HT-29 (cell line): ENCODE results near the gene ANKS1A. TPM values are rescaled to one million over a fixed set of nuclear protein-coding genes. Genes with fewer than 3 reads are reported as not detected.
A peak's percentile ranks its signal among the peaks of the same experiment; 100 is the strongest.
"Not testable (repeated sequence)": the region's sequence is repeated elsewhere in the genome, so short reads cannot be mapped to it uniquely, and the experiment has no call there.

Experiments
- DNase-seq: peaks from one replicate; pipeline ENCODE4 v3.0.0-alpha.2; 2015; ENCODE audit warnings: low spot score
- small RNA-seq: library from RNA; depleted of rRNA; stranded (forward); fragments of <200 nt; gene quantifications from one replicate; pipeline ENCODE3, GENCODE V24; 2014
- total RNA-seq: library from RNA; depleted of rRNA; stranded (reverse); fragments of >200 nt; shearing (Covaris generic); gene quantifications from 2 replicates; pipeline ENCODE4 v1.2.3, GENCODE V29; 2014; rRNA removed

Gene ANKS1A
- total RNA-seq, 1 experiment from 2014 or later: 23.4 TPM

GRCh38 chr6:35096129-35096862, 207.2 kb downstream of the ANKS1A start:
- DNase-seq: peak; percentile 6

DNA sequence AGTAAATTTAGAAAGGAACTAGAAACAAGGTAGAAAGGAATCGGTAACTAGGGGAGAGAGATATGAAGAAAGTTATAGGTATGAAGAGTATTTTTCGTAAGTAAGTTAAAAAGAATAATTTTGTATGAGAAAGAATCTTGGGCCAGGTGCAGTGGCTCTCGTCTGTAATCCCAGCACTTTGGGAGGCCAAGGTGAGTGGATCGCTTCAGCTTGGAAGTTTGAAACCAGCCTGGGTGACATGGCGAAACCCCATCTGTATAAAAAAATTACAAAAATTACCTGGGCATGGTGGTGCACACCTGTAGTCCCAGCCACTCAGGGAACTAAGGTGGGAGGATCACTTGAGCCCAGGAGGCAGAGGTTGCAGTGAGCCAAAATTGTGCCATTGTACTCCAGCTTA, 210.1 kb downstream of the ANKS1A start:
- DNase-seq: no peak

- no peak for DNase-seq
Observed at GRCh38 chr6:35105078-35105477, 216.0 kb downstream of the ANKS1A start.

GRCh38 chr6:35106061-35106460, 217.0 kb downstream of the ANKS1A start:
- not testable (repeated sequence) for DNase-seq

- DNase-seq: not testable (repeated sequence)
Observed at GRCh38 chr6:35107208-35107607, 218.2 kb downstream of the ANKS1A start.

- DNase-seq: not testable (repeated sequence)
Observed at GRCh38 chr6:35107761-35108160, 218.7 kb downstream of the ANKS1A start.

- DNase-seq: no peak
Observed at GRCh38 chr6:35108309-35108885, 219.3 kb downstream of the ANKS1A start.

- DNase-seq: no peak
Observed at GRCh38 chr6:35120746-35121145, 231.7 kb downstream of the ANKS1A start.

DNA sequence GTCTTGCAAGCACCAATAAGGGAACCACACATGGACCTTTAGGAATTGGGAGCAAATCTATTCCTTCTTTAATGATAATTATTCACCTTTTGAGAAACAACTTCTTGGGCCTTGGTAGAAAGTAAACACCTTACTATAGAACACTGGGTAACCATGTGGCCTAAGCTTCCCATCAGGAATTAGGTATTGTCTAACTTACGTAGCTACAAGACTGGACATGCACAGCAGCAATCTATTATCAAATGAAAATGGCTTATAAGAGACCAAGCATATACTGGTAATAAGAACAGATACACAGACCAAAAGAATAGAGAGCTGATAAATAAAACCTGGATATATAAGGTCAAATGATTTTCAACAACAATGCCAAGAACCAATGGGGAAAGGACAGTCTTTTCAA, 235.3 kb downstream of the ANKS1A start:
- DNase-seq: no peak

DNA sequence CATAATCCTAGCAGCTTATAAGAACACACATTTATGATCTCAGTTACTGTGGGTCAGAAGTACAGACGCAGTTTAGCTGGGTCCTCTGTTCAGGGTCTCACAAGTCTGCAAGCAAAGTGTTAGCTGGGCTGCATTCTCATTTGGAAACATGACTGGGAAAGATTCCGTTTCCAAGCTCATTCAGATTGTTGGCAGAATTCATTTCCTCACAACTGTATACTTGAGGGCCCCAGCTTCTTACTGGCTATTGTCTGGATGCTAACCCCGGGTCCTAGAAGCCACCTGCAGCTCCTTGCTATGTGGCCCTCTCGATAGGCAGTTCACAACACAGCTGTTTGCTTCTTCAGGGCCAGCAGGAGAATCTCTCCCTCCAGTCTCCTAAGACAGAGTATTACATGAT, 239.0 kb downstream of the ANKS1A start:
- DNase-seq: no peak

DNA sequence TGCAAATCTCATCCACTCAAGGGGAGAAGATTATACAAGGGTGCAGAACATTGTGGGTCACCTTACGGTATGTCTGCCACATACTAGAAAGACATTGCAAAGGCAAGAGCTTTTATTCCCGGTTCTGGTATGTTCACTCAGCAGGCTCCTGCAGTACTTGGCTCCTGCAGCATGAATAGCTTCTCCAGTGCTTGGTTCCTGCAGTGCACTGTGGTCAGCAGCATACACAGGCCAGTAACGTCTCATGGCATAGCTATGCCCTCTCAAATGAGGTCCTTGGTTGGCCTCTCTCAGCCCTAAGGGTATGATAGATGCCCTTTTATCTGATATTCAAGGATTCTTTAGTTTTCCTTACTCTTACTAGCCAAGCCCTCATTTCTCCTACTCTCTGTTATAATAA, 239.4 kb downstream of the ANKS1A start:
- no peak for DNase-seq

- no peak for DNase-seq
Observed at GRCh38 chr6:35136185-35136584, 247.1 kb downstream of the ANKS1A start.

DNA sequence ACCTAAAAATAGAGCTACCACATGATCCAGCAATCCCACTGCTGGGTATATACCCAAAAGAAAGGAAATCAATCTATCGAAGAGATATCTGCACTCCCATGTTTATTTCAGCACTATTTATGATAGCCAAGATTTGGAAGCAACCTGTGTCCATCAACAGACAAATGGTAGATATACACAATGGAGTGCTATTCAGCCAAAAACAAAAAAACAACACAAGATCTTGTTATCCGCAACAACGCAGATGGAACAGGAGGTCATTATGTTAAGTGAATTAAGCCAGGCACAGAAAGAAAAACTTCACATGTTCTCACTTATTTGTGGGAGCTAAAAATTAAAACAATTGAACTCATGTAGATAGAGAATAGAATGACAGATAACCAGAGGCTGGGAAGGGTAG, 249.1 kb downstream of the ANKS1A start:
- DNase-seq: not testable (repeated sequence)

GRCh38 chr6:35139470-35139869, 250.4 kb downstream of the ANKS1A start:
- no peak for DNase-seq

DNA sequence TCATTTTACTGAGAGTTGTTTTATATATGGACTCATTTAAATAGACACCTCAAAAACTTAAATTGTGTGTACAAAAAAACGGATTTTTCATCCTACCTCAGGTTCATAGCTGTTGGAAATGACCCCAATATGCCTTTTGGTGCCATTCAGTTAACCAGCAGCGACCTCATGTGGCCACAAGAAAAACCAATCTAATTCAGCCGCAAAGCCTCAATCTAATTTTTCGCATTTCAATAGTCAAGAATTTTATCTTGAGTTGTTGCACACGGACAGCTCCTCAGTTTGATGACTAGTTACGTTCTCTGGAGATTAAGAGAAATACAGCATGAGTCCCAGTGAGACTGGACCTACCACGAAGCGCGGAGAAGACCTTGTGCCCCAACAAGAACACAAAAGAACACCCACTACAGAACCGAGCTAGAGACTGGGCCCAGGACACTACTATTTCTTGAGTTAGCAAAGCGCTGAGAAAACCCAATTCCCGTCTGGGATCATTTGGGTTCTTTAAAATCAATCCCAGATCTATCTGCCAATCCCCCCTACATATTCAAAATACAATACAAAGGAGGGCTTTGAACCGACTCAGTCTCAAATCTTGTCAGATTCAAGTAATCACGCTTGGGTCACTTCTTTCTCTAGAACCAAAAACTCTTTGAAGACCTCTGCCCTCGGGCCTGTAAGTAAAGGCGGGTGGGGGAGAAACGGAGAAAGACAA, 251.0 kb downstream of the ANKS1A start:
- DNase-seq: peak; percentile 67

- DNase-seq: no peak
Observed at GRCh38 chr6:35140639-35141006, 251.6 kb downstream of the ANKS1A start.

Small RNA genes within 50 kb of the gene (small RNA-seq; reads per million reads assigned to genes)
- gene AL138721.1: not detected

Other genes starting within 250 kb of the ANKS1A start
- gene ILRUN, start 192.5 kb upstream of the ANKS1A start, total RNA-seq: 47.7 and 50.7 TPM in 2 replicates
- gene SNRPC, start 131.8 kb upstream of the ANKS1A start, total RNA-seq: 187 and 197 TPM in 2 replicates
- gene BLTP3A, start 97.2 kb upstream of the ANKS1A start, total RNA-seq: 9.3 and 9.4 TPM in 2 replicates
- 17.6 and 22.2 TPM in 2 replicates for gene TAF11, start 1.2 kb upstream of the ANKS1A start, total RNA-seq